Endometrium (tissue), 2 donors: ENCODE data around the gene STXBP5.

Experiments used
- FAIRE-seq: peaks from 2 replicates; lab custom pipeline; 2012; peaks lifted over from hg19 to GRCh38; lab: Jason Lieb, UNC
- donor health status: control.
- donor health status: control.

The STXBP5 gene

GRCh38 chr6:147204060-147204785 lies at the start of gene STXBP5:
STXBP5 (plus strand) TSS chr6:147204417; CDS start chr6:147204533, 116 bp downstream.
- FAIRE-seq: no peak

GRCh38 chr6:147154454-147154853 lies 49.8 kb upstream of the STXBP5 start:
- FAIRE-seq: no peak

- no peak for FAIRE-seq
These were observed 48.0 kb upstream of the STXBP5 start for GRCh38 chr6:147156218-147156617.

DNA sequence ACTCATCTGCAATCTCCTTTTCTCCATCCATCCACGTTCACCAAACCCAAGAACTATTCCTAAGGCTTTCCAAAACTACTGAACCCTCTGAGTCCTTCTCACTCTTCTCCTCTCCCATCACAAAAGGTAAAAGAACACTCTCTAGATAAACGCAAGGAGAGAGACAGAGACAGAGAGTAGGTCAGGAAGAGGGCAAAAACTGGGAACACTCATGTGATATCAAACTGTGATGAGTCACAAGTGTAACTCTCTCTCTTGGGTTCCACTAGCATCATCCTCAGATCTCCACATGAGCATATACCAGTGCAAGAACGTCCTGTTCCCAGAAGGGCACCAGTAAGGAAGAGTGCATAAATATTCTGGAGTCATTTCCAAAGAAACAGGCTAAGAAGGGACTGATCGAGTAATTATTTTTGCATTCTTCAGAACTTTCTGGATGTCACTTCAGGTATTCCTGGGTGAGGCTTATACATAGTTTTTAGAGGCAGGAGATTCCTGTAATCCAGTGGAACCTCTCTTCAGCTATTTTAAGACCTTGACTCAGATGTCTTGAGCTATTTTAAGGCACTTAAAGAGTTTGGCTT lies 47.3 kb upstream of the STXBP5 start:
- no peak for FAIRE-seq

DNA sequence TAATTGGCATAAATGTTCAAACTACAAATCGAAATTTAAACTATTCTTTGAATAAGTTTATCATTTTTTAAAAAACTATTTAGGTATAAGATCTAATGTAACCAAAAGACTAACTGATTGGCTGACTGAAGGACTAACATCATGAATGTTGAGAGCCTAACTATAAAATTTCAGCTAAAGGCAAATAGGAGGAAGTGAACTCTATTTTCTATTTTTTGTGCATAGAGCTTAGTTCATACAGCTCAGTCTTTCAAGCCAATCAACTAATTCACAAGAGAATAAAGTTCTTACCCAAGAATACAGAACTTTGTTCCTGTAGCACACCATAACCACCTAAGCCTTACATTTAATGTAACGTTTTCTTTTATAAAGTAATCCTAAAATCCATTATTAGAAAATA lies 46.3 kb upstream of the STXBP5 start:
- FAIRE-seq: no peak

DNA sequence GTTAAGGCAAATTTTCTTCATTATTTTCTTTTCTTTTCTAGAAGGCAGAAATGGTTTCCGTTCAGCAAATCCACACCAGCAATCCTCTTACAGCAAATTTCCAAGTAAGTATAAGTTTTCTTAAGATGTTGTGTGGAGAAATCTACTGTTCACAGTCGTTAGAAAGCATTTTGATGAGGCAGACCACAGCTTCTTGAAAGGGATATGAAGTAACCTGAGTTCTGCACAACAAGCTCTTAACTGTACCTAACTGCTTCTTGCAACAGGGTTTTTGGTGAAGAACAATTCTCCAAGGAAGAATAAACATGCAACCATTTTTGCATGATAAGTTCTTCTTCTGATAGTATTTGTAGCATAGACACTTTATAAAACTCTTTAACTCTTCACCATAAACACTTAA lies 45.3 kb upstream of the STXBP5 start:
- FAIRE-seq: no peak

- no peak for FAIRE-seq
These were observed 44.5 kb upstream of the STXBP5 start for GRCh38 chr6:147159536-147160374.

- no peak for FAIRE-seq
These were observed 43.6 kb upstream of the STXBP5 start for GRCh38 chr6:147160593-147160992.

DNA sequence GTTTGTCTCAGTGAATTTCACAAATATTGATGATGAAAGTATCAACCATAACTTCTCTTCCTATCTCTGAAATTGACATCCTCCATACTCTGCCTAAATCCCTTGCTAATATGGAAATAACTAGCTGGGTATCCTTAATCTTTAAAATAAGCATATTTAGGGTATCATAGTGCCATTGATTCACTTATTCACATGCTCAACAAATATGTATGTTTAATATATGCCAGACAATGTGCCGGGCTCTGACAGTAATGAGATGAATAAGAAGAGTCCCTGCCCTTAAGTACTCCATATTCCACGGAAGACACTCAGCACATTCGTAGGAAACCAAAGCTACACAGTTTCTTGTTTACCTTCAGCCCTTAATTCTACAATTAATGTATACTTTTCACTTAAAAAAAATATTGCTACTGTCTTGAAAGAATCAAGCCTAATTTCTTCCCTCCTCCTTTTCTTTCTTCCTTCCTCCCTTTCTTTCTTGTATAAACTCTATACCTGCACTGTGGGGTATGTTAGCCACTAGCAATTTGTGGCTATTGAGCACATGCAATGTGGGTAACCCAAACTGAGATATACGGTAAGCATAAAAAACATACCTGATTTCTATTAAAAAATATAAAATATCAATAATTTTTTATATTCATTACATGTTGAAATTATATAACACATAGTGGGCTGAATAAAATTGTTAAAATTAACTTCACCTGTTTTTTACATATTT lies 42.8 kb upstream of the STXBP5 start:
- FAIRE-seq: no peak

DNA sequence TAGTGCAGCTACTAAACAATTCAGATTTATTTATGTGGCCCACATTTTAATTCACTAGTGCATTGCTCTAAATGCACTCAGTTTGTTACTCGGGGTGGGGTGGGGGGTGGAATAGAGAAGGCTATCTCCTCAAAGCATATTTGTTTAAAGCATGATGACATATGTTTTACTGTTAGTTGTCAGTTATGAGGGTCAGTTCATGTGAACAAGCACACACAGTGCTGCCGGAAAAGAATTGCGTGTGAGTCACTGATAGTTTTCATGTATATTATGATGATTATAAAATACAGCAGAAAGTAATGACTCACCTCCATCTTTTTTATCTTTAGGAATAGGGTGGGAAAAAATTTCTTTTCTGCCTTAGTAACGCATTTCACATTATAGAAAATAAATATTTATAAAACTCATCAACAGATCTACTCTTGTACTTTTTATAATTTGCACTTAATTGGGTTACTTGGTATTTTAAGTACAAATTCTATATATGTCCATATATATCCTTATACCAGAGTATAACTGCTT lies 42.2 kb upstream of the STXBP5 start:
- FAIRE-seq: no peak

- peak; percentile 46 for FAIRE-seq
These were observed 39.5 kb upstream of the STXBP5 start for GRCh38 chr6:147164761-147165160.

GRCh38 chr6:147166360-147166944 lies 37.8 kb upstream of the STXBP5 start:
- no peak for FAIRE-seq

GRCh38 chr6:147166992-147167391 lies 37.2 kb upstream of the STXBP5 start:
- FAIRE-seq: no peak

GRCh38 chr6:147167576-147168461 lies 36.4 kb upstream of the STXBP5 start:
- no peak for FAIRE-seq

GRCh38 chr6:147169529-147169928 lies 34.7 kb upstream of the STXBP5 start:
- FAIRE-seq: no peak

DNA sequence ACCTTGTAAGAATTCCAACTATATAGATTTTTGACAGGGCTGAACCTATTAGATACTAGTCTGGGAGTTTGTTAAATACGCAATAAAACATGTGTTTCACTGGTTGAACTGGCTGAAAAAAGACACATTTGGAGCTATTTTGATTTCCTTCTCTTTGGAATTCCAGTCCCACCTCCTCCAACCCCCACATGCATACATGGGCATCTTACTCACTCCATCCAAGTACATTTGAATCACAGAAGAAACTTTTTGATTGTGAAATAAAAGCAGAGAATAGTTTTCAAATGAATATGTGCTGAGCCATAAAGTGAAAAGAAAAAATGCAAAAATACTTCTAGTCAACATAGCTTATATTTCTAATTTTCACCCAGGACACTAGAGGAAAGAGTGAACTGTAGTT lies 33.9 kb upstream of the STXBP5 start:
- no peak for FAIRE-seq

GRCh38 chr6:147173140-147173539 lies 31.1 kb upstream of the STXBP5 start:
- FAIRE-seq: no peak

DNA sequence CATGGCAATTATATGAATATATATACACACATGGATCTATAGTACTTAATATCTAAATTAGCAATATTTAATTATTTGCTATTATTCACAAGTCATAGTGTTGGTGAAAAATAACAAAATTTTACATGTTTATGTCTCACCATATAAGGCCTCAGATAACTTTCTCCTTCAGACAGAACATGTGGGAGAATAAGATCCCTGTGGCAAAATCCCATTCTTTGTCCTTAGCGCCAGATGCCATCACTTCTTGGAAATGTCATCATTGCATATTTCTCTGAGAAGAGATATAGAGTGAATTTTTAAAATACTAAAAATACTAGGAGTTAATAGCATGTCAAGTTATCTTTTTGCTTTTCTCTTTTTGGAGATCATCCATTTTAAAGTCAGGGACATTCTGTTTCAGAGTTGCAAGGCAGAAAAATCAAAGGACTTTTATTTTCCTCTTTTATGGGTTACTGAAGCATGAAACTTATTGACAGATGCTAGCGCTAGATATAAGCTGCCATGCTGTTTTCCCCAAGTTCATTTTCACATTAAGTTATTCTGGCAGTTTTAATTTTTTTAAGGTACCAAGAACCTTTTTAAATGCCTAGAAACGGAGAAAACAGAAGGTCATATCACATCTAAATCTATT lies 30.4 kb upstream of the STXBP5 start:
- FAIRE-seq: no peak

DNA sequence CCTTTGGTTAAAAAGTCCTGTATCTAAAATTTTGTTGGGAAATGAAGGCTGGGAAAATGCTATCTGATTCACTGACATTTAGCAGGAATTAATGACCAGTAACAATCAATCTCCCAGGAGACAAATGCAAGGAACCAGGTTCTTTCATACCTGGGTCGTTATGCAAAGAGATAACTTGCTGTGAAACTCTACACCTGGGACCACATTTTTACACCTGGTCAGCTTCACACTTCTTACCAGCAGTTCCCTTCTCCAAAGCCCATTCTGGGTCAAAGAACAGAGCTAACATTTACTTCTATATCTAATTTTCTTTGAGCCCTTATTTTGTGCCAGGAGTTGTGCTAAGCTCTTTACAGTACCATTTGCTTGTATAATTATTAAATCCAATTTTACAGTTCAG lies 27.4 kb upstream of the STXBP5 start:
- no peak for FAIRE-seq

DNA sequence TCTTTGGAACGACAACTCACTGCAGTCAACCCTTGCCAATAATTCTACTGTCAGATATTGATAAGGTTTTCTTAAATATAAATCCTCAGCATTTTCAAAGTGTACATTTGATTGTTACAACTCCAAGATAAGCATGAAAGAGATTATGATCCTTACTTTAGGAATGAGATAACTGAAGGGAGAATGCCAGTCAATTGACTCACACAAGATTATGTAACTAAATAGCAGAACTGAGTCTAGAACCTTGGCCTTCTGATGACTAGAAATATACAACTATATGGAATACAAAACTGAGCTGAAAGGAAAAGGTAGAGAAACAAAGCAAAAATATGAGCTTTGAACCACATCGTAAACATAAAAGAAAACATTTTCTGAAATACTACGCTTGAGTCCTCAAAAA lies 26.9 kb upstream of the STXBP5 start:
- no peak for FAIRE-seq
